Endothelial cell (in vitro differentiated cells): ENCODE data around the gene NUMBL. TPM values are rescaled to one million over a fixed set of nuclear protein-coding genes. Genes with fewer than 3 reads are reported as not detected.

Experiments used
- DNase-seq: peaks from one replicate; pipeline ENCODE4 v3.0.0; 2021; ENCODE audit warnings: low spot score
- H3K27ac Mint-ChIP-seq: one replicate; pipeline ENCODE4 v1.8.0; 2021; ENCODE audit warnings: mixed read lengths, inconsistent platforms; ENCODE audit not compliant: unreplicated experiment
- H3K27me3 Mint-ChIP-seq: one replicate; pipeline ENCODE4 v1.8.0; 2021; ENCODE audit warnings: mild to moderate bottlenecking, moderate library complexity, mixed read lengths, inconsistent platforms; ENCODE audit not compliant: unreplicated experiment
- H3K36me3 Mint-ChIP-seq: one replicate; pipeline ENCODE4 v1.8.0; 2021; ENCODE audit warnings: mild to moderate bottlenecking, low read depth, mixed read lengths, inconsistent platforms; ENCODE audit not compliant: unreplicated experiment
- H3K4me1 Mint-ChIP-seq: one replicate; pipeline ENCODE4 v1.8.0; 2021; ENCODE audit warnings: mild to moderate bottlenecking, mixed read lengths, inconsistent platforms; ENCODE audit not compliant: unreplicated experiment
- H3K4me3 Mint-ChIP-seq: one replicate; pipeline ENCODE4 v1.8.0; 2021; ENCODE audit warnings: mild to moderate bottlenecking, mixed read lengths, inconsistent platforms; ENCODE audit not compliant: unreplicated experiment
- H3K9me3 Mint-ChIP-seq: one replicate; pipeline ENCODE4 v1.8.0; 2021; ENCODE audit warnings: mixed read lengths, inconsistent platforms; ENCODE audit not compliant: unreplicated experiment
- total RNA-seq: library from RNA; stranded (reverse); fragmentation: NEBNext Ultra II Directional; extraction: Animal tissue kit (Norgen Biotek cat#: 25700); gene quantifications from one replicate; pipeline ENCODE4 v1.2.1, GENCODE V29; 2021; ENCODE audit not compliant: unreplicated experiment
- TF ChIP-seq, protein P1 (sequence below): fragments of 200-600 bp; sonication (generic); IDR thresholded peaks from one replicate; pipeline ENCODE4 v1.5.0; 2021; ENCODE audit warnings: antibody characterized with exemption; ENCODE audit not compliant: unreplicated experiment

Gene NUMBL
- total RNA-seq, 1 donor from 2014 or later, result 10.0 TPM

DNA sequence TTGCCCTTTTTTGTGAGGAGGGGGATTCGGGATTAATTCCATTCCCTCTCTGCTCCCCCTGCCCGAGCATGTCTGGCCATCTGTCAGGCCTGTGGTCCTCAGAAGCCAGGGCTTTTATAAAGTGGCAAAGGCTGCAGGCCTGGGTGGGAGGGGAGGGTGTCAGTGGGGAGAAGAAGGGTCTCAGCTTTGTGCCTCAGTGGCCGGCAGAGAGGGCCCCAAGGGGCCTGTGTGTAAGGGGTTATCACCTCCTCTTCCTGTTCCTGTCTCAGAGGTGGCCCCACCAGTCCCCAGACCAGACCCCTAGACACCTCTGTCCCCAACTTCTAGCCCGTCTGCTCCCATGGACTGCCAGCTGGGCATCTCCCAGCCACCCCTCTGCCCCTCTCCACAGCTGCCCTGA lies 3.4 kb upstream of the NUMBL start:
- Mint-ChIP-seq H3K4me3 (no peak overlapping the region), H3K4me1 (no peaks in the 10 kb centered on the region), H3K36me3 (peaks cover 3% of the 10 kb centered on the region), H3K27me3 (peaks cover 12% of the 10 kb centered on the region), H3K27ac (peak overlapping the region; percentile 13), H3K9me3 (no peaks in the 10 kb centered on the region)
- no peak for DNase-seq
- TF ChIP-seq, protein P1, sequence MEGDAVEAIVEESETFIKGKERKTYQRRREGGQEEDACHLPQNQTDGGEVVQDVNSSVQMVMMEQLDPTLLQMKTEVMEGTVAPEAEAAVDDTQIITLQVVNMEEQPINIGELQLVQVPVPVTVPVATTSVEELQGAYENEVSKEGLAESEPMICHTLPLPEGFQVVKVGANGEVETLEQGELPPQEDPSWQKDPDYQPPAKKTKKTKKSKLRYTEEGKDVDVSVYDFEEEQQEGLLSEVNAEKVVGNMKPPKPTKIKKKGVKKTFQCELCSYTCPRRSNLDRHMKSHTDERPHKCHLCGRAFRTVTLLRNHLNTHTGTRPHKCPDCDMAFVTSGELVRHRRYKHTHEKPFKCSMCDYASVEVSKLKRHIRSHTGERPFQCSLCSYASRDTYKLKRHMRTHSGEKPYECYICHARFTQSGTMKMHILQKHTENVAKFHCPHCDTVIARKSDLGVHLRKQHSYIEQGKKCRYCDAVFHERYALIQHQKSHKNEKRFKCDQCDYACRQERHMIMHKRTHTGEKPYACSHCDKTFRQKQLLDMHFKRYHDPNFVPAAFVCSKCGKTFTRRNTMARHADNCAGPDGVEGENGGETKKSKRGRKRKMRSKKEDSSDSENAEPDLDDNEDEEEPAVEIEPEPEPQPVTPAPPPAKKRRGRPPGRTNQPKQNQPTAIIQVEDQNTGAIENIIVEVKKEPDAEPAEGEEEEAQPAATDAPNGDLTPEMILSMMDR, result no peak

DNA sequence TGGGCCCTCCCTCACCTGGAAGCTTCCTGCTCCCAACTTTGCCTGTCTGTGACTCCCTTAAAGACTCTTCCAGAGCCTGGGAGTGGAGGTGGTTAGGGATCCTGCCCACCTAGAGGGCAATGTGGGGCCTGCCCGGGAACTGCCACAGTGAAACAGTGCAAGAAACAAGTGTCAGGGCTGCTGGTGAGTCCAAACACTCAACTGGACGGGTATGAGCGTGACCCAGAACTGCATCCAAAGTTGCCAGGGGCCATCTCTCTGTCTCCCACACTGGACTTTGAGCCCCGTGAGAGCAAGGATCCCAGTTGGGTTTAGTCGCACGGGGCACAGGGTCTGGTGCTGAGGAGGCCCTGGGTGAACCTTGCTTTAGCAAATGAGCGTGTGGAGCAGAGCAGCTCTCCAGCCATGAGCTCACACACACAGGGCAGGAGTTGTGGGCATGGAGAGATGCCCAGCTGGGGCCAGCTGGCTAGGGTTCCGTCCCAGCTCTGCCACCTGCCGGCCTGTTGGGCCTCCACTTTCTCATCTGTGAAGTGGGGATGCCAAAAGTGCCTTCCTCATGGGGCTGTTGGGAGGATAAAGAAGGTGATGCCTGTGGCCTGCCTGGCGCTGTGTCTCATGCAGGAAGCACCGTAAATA lies 2.8 kb upstream of the NUMBL start:
- H3K27me3 Mint-ChIP-seq, result peaks cover 12% of the 10 kb centered on the region
- H3K27ac Mint-ChIP-seq, result no peak overlapping the region
- no peak overlapping the region for H3K4me3 Mint-ChIP-seq
- DNase-seq, result no peak
- H3K36me3 Mint-ChIP-seq, result peaks cover 3% of the 10 kb centered on the region
- H3K4me1 Mint-ChIP-seq, result no peaks in the 10 kb centered on the region
- TF ChIP-seq, protein P1, result no peak
- no peaks in the 10 kb centered on the region for H3K9me3 Mint-ChIP-seq

GRCh38 chr19:40692212-40692551 lies 1.7 kb upstream of the NUMBL start:
- H3K27ac Mint-ChIP-seq, result no peak overlapping the region
- peaks cover 12% of the 10 kb centered on the region for H3K27me3 Mint-ChIP-seq
- H3K36me3 Mint-ChIP-seq, result peaks cover 3% of the 10 kb centered on the region
- TF ChIP-seq, protein P1, result no peak
- no peaks in the 10 kb centered on the region for H3K9me3 Mint-ChIP-seq
- H3K4me1 Mint-ChIP-seq, result no peaks in the 10 kb centered on the region
- DNase-seq, result no peak
- H3K4me3 Mint-ChIP-seq, result peak overlapping the region; percentile 23

GRCh38 chr19:40691421-40692211 lies 1.2 kb upstream of the NUMBL start:
- H3K36me3 Mint-ChIP-seq, result peaks cover 3% of the 10 kb centered on the region
- no peaks in the 10 kb centered on the region for H3K4me1 Mint-ChIP-seq
- DNase-seq, result no peak
- H3K27ac Mint-ChIP-seq, result no peak overlapping the region
- H3K9me3 Mint-ChIP-seq, result no peaks in the 10 kb centered on the region
- no peak overlapping the region for H3K4me3 Mint-ChIP-seq
- H3K27me3 Mint-ChIP-seq, result peaks cover 12% of the 10 kb centered on the region
- TF ChIP-seq, protein P1, result no peak
